ENCODE data around the gene LAMB1.

The LAMB1 gene

DNA sequence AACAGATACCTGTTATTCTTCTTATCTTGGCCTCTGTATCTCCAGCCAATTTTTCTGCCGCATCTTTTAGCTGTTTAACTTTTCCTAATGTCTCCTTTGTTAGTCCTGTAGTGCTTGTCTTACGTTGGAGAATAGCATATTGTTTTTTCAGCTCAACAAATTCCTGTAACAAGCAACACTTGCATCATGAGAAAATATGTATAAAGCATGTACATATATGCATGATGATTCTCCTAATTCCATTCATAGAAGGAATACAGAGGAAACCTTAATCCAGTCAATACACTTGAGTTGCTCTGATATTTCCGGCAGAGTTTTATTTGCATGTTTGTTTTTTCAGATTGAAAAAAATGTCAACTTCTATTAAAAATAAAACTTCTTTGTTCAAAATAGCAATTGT, 26.1 kb upstream of the LAMB1 start:
- Mint-ChIP-seq H3K4me1 (ENCODE audit: low read depth) (no peaks in the 10 kb centered on the region), H3K27ac (no peak overlapping the region), H3K36me3 (ENCODE audit: low read depth) (no peaks in the 10 kb centered on the region), H3K27me3 (peaks cover 7% of the 10 kb centered on the region), H3K9me3 (no peaks in the 10 kb centered on the region), H3K4me3 (no peak overlapping the region)

DNA sequence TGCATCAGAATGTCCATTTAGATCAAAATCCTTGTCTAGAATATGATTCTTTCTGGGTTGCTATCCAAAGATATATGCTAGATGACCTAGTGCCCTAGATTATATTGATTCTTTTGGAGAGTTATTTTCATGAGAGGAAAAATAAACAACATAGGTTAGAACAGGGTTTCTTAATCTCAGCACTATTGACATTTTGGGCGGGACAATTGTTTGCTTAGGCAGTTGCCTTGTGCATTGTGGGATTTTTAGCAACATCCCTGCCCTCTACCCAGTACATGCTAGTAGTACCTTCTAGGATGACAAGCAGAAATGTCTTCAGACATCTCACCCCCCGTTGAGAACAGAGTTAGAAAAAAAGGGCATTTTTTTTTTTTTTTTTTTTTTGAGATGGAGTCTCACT, 25.1 kb upstream of the LAMB1 start:
- Mint-ChIP-seq H3K27ac (no peak overlapping the region), H3K4me1 (ENCODE audit: low read depth) (no peaks in the 10 kb centered on the region), H3K27me3 (peaks cover 9% of the 10 kb centered on the region), H3K36me3 (ENCODE audit: low read depth) (no peaks in the 10 kb centered on the region), H3K4me3 (no peak overlapping the region), H3K9me3 (no peaks in the 10 kb centered on the region)

GRCh38 chr7:108027239-108027638, 24.3 kb upstream of the LAMB1 start:
- no peaks in the 10 kb centered on the region for H3K4me1 Mint-ChIP-seq (ENCODE audit: low read depth)
- no peak overlapping the region for H3K27ac Mint-ChIP-seq
- H3K36me3 Mint-ChIP-seq (ENCODE audit: low read depth): no peaks in the 10 kb centered on the region
- H3K27me3 Mint-ChIP-seq: peaks cover 12% of the 10 kb centered on the region
- H3K4me3 Mint-ChIP-seq: no peak overlapping the region
- H3K9me3 Mint-ChIP-seq: no peaks in the 10 kb centered on the region

DNA sequence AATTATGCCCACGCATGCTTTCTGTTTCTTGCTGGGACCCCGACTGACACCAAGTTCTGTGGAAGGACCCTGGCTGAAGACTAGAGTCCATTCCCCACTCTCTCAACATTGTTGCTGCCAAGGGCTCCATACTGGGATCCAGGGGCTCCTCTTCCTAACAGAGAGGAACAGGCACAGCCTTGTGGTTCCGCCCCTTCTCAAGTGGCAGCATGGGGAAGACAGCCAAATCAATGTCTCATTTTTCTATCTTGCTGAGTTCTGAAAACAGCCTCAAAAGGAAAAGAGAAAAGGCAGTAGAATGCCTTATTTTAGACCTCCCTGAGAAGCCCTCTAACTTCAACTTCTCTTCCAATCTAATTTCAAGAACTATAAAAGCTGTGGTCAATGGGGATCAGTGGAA, 23.7 kb upstream of the LAMB1 start:
- Mint-ChIP-seq H3K27me3 (peaks cover 12% of the 10 kb centered on the region), H3K4me1 (ENCODE audit: low read depth) (no peaks in the 10 kb centered on the region), H3K36me3 (ENCODE audit: low read depth) (no peaks in the 10 kb centered on the region), H3K27ac (no peak overlapping the region), H3K4me3 (no peak overlapping the region), H3K9me3 (no peaks in the 10 kb centered on the region)

GRCh38 chr7:108026116-108026515, 23.2 kb upstream of the LAMB1 start:
- Mint-ChIP-seq H3K27ac (no peak overlapping the region), H3K4me3 (no peak overlapping the region), H3K9me3 (no peaks in the 10 kb centered on the region), H3K36me3 (ENCODE audit: low read depth) (no peaks in the 10 kb centered on the region), H3K27me3 (peaks cover 12% of the 10 kb centered on the region), H3K4me1 (ENCODE audit: low read depth) (no peaks in the 10 kb centered on the region)

DNA sequence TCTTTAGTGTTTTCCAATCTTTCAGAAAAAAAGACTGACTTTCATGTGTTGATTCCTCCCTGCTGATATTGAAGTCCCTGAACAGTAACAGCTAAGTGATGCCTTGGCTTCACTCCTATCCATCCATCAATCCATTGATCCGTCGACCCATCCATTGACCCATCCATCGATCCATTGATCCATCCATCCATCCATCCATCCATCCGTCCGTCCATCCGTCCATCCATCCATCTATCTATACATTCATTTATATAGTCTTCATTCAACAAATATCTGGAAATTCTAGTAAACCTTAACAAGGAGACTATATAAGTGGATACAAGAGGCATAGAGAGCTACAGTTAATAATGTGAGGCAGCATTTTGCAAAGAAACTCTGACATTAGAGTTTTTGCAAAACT, 21.6 kb upstream of the LAMB1 start:
- no peaks in the 10 kb centered on the region for H3K4me1 Mint-ChIP-seq (ENCODE audit: low read depth)
- no peaks in the 10 kb centered on the region for H3K9me3 Mint-ChIP-seq
- no peak overlapping the region for H3K27ac Mint-ChIP-seq
- H3K36me3 Mint-ChIP-seq (ENCODE audit: low read depth): no peaks in the 10 kb centered on the region
- no peak overlapping the region for H3K4me3 Mint-ChIP-seq
- H3K27me3 Mint-ChIP-seq: peaks cover 12% of the 10 kb centered on the region

GRCh38 chr7:108020585-108020984, 17.6 kb upstream of the LAMB1 start:
- H3K4me1 Mint-ChIP-seq (ENCODE audit: low read depth): no peaks in the 10 kb centered on the region

GRCh38 chr7:108018668-108019067, 15.7 kb upstream of the LAMB1 start:
- Mint-ChIP-seq H3K36me3 (ENCODE audit: low read depth) (no peaks in the 10 kb centered on the region), H3K4me1 (ENCODE audit: low read depth) (no peaks in the 10 kb centered on the region), H3K9me3 (no peaks in the 10 kb centered on the region), H3K4me3 (no peak overlapping the region), H3K27me3 (peaks cover 13% of the 10 kb centered on the region), H3K27ac (no peak overlapping the region)

More at GRCh38 chr7:108020585-108020984, 17.6 kb upstream of the LAMB1 start:
- no peaks in the 10 kb centered on the region for H3K9me3 Mint-ChIP-seq
- H3K36me3 Mint-ChIP-seq (ENCODE audit: low read depth): no peaks in the 10 kb centered on the region
- no peak overlapping the region for H3K4me3 Mint-ChIP-seq
- H3K27ac Mint-ChIP-seq: no peak overlapping the region
- peaks cover 17% of the 10 kb centered on the region for H3K27me3 Mint-ChIP-seq

GRCh38 chr7:108017776-108018151, 14.8 kb upstream of the LAMB1 start:
- Mint-ChIP-seq H3K27ac (no peak overlapping the region), H3K4me1 (ENCODE audit: low read depth) (no peaks in the 10 kb centered on the region), H3K36me3 (ENCODE audit: low read depth) (no peaks in the 10 kb centered on the region), H3K27me3 (peaks cover 8% of the 10 kb centered on the region), H3K9me3 (no peaks in the 10 kb centered on the region), H3K4me3 (no peak overlapping the region)

GRCh38 chr7:108016841-108017775, 14.1 kb upstream of the LAMB1 start:
- Mint-ChIP-seq H3K4me3 (no peak overlapping the region), H3K27ac (no peak overlapping the region), H3K9me3 (no peaks in the 10 kb centered on the region), H3K36me3 (ENCODE audit: low read depth) (no peaks in the 10 kb centered on the region), H3K27me3 (peaks cover 8% of the 10 kb centered on the region), H3K4me1 (ENCODE audit: low read depth) (no peaks in the 10 kb centered on the region)

DNA sequence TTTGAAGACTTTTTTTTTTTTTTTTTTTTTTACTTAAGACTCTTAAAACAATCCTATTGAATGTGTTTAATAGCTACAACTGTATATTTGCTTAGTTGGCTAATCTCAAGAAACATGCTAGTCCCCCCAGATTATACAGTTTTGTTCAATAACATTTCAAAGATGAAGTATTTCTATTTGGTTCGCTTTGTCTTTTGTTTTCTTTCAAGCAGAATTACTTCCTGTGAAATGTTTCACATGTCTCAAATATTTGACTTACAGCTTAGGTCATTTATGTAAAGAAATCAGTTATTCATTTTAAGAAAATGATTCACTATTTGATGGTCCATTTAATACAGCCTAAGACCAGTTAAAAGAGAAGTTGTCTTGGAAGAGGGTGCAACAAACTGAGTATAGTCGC, 12.8 kb upstream of the LAMB1 start:
- Mint-ChIP-seq H3K36me3 (ENCODE audit: low read depth) (no peaks in the 10 kb centered on the region), H3K9me3 (no peaks in the 10 kb centered on the region), H3K27ac (no peak overlapping the region), H3K4me3 (no peak overlapping the region), H3K27me3 (peaks cover 8% of the 10 kb centered on the region), H3K4me1 (ENCODE audit: low read depth) (no peaks in the 10 kb centered on the region)

DNA sequence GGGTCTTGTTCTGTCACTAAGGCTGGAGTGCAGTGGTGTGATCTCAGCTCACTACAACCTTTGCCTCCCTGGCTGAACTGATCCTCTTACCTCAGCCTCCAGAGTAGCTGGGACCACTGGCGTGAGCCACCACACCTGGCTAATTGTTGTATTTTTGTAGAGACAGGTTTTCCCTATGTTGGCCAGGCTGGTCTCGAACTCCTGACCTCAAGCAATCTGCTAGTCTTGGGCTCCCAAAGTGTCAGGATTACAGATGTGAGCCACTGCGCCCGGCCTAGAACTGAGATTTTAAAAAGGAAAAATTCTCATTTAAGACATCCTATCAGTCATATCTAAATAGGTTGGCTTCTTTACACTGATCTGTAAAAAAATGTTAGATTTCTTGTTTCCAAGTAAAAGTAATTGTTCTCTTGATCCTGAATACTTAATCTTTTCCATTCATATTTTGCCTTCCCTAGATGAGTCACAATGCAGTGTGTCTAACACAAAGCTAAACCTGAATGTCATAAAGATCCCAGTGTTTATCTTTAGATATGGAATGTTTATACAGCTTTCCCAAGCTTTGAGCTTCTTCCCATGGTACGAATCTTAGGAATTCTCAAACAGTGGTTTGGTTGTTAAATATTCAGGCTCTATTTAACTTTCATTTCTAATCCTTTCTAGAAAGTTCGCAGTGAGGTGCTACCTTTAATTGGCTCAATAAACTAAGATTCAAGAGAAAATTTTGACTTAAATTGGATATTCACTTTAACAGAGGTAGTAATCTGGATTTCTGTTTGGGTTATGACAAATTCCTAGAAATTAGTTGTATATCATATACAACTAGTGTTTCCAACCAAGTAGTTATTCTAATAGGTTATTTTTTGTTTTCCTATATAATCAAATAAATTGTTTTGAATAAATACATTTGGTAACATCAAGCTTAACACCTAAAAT, 12.1 kb upstream of the LAMB1 start:
- no peaks in the 10 kb centered on the region for H3K4me1 Mint-ChIP-seq (ENCODE audit: low read depth)
- no peaks in the 10 kb centered on the region for H3K36me3 Mint-ChIP-seq (ENCODE audit: low read depth)
- no peaks in the 10 kb centered on the region for H3K9me3 Mint-ChIP-seq
- peaks cover 14% of the 10 kb centered on the region for H3K27me3 Mint-ChIP-seq
- no peak overlapping the region for H3K4me3 Mint-ChIP-seq
- no peak overlapping the region for H3K27ac Mint-ChIP-seq

GRCh38 chr7:108014215-108014614, 11.3 kb upstream of the LAMB1 start:
- no peak overlapping the region for H3K27ac Mint-ChIP-seq
- no peaks in the 10 kb centered on the region for H3K36me3 Mint-ChIP-seq (ENCODE audit: low read depth)
- no peak overlapping the region for H3K4me3 Mint-ChIP-seq
- no peaks in the 10 kb centered on the region for H3K9me3 Mint-ChIP-seq
- no peaks in the 10 kb centered on the region for H3K4me1 Mint-ChIP-seq (ENCODE audit: low read depth)
- peaks cover 17% of the 10 kb centered on the region for H3K27me3 Mint-ChIP-seq

DNA sequence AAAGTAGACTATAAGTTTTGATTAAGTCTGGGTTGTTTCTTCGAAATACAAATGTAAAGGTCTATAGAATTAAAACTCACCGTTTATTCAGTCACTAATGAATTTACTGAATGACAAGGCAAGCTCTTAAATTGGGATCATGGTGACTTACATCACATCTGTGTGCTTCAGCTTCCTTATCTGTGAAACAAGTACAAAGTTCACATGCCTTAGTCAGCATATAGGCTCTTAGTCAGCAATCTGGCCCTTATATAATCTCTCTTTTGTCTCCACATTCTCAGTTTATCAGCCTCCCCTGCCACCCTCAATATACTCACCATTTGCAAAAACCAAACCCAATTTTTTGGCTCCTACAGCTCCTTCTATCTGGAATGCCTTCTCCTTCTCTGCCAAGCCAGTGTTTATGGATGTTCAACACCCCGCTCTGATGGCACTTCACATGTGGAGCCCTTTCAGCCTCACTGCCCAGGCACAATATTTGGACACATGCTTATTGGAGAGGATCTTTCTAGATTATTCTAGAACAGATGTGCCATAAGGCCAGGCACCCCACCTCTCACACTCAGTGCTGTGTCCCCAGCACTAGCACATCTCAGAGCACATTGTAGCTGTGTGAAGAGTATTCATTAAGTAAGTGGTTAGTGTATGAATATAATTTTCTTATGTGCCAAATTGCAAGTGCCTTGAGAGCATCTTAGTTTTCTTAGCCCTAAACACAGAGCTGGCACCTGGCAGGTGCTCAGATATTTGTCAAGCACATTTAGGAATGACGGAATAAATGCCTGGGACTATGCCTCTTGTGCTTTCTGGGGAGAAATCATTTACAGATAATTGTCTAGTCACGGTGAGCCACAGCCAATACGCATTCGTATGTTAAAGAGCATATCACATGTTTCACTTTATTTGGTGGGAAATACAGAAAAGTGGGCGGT, 9.8 kb upstream of the LAMB1 start:
- Mint-ChIP-seq H3K36me3 (ENCODE audit: low read depth) (no peaks in the 10 kb centered on the region), H3K4me3 (no peak overlapping the region), H3K27me3 (peaks cover 27% of the 10 kb centered on the region), H3K27ac (no peak overlapping the region), H3K4me1 (ENCODE audit: low read depth) (no peaks in the 10 kb centered on the region), H3K9me3 (no peaks in the 10 kb centered on the region)
